ENCODE results near the gene HSDL1. TPM values are rescaled to one million over a fixed set of nuclear protein-coding genes. Genes with fewer than 3 reads are reported as not detected.

Gene HSDL1
- total RNA-seq, 1 experiment from 2014 or later, result 35.8 TPM

GRCh38 chr16:84177741-84178073 lies 32.7 kb upstream of the HSDL1 start:
- peaks cover 4% of the 10 kb centered on the region; the same call in 1 of the 2 replicates for H3K79me2 ChIP-seq (ENCODE audit: insufficient read depth, low read length)
- peak overlapping the region; percentile 2; the same call in 1 of the 2 replicates for H3K4me2 ChIP-seq (ENCODE audit: low read length)
- H2AFZ ChIP-seq (ENCODE audit: low read depth, low read length, poor library complexity, severe bottlenecking), result no peak overlapping the region
- DNase-seq (ENCODE audit: low read depth, low spot score) (no peak), ATAC-seq (no peak)
- no peaks in the 10 kb centered on the region for H3K9me2 ChIP-seq (ENCODE audit: insufficient read depth)
- POLR2A ChIA-PET, result interaction anchor here (1.9 kb wide), 1 partner anchor 9 kb away, joined by 6 read pairs; the partner anchor contains the start of gene TAF1C
- H4K20me1 ChIP-seq (ENCODE audit: insufficient read depth), result no peaks in the 10 kb centered on the region
- H3K27ac ChIP-seq (ENCODE audit: low read depth, low read length), result no peak overlapping the region
- H3K4me3 ChIP-seq (replicated peaks in 1 of 2; ENCODE audit: low read depth in 1 of 2, low read length in 2 of 2), result no peak overlapping the region
- H3K4me1 ChIP-seq (ENCODE audit: control insufficient read depth in 1 of 2, insufficient read depth in 2 of 2, low read length in 2 of 2), result peaks cover 0 to 18% of the 10 kb centered on the region in 2 experiments; a peak in 3 of 4 replicates
- no peak overlapping the region for H3K9ac ChIP-seq (ENCODE audit: low read length)
- BruUV-seq (replicated peaks), result no TSS peak
- TF ChIP-seq ELF1 (IDR thresholded peaks at IDR 0.05; ENCODE audit: borderline replicate concordance, low read depth), result no peak
- no peak for TF ChIP-seq JUND (IDR thresholded peaks at IDR 0.05)
- RAD21 ChIA-PET (ENCODE audit: low non-redundant PET in 1 of 2, low total read pairs in 2 of 2, uncharacterized antibody in 2 of 2, unreplicated experiment in 2 of 2), result no interaction called here
- CTCF ChIA-PET, result interaction anchor here (1.2 to 3.6 kb wide), 2 partner anchors 9 to 130 kb away, joined by 4 to 16 read pairs; partner anchors contain the start of gene TAF1C
- no peaks in the 10 kb centered on the region for H3K9me3 ChIP-seq (ENCODE audit: control insufficient read depth in 1 of 2, insufficient read depth in 1 of 2, low read depth in 1 of 2, low read length in 2 of 2)
- intact Hi-C loops (cut with micrococcal nuclease), result no loop called here
- H3K27me3 ChIP-seq (ENCODE audit: insufficient read depth, low read length), result no peaks in the 10 kb centered on the region
- H3K36me3 ChIP-seq (ENCODE audit: control insufficient read depth in 1 of 2, insufficient read depth in 2 of 2, low read length in 2 of 2), result peaks cover 22 to 29% of the 10 kb centered on the region in 2 experiments; a peak in 3 of 4 replicates

DNA sequence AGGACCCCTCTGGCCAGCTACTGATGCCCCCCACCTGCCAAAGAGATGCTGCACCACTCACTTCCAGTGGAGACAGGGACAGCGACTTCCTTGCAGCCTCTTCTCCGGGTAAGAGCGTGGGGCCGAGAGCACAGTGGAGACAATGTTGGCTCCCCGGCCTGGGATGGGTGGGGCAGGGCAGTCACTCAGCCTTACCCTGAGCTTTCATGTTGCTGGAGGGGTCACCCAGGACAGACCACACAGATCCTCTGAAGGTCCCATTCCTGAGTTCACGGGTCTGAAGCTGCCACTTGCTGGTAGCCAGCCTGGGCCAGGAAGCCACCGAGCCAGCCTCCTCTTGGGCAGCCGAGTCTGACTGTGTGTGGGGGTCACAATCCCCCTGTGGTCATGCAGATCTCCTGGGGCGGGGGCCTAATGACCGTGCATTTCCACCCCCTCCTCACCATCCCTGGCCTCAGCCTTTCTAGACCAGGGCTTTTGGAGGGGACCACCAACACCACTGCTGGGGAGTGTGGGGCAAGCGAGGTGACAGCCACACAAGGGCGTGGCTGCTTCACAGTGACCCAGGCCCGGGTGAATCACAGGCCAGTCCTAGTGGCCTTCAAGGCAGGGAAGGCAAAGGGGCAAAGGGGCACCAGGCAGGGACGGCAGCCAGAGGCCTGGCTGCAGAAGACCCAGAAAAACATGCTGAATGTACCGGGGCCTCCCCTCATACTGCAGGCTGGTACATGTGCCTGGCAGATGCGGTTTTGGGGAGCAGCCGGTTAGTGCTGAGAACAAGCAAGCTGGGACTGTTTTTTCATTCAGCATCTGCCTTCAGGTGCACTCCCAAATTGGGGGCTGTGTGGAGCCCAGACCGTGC lies 31.4 kb upstream of the HSDL1 start:
- ChIA-PET RAD21 (ENCODE audit: low non-redundant PET in 1 of 2, low total read pairs in 2 of 2, uncharacterized antibody in 2 of 2, unreplicated experiment in 2 of 2) (no interaction called here), CTCF (interaction anchor here (3.6 kb wide), 1 partner anchor 10 kb away, joined by 16 read pairs; the partner anchor contains the start of gene TAF1C), POLR2A (interaction anchor here (1.5 kb wide), 1 partner anchor 11 kb away, joined by 3 read pairs; the partner anchor contains the start of gene TAF1C)
- peaks cover 16 to 17% of the 10 kb centered on the region in 2 experiments; a peak in 3 of 4 replicates for H3K36me3 ChIP-seq (ENCODE audit: control insufficient read depth in 1 of 2, insufficient read depth in 2 of 2, low read length in 2 of 2)
- no peak overlapping the region for H3K4me2 ChIP-seq (ENCODE audit: low read length)
- ATAC-seq, result peak; percentile 13; the same call in 1 of the 2 replicates
- H3K27ac ChIP-seq (ENCODE audit: low read depth, low read length), result no peak overlapping the region
- no TSS peak for BruUV-seq (replicated peaks)
- TF ChIP-seq JUND (IDR thresholded peaks at IDR 0.05), result no peak
- TF ChIP-seq, protein P1, sequence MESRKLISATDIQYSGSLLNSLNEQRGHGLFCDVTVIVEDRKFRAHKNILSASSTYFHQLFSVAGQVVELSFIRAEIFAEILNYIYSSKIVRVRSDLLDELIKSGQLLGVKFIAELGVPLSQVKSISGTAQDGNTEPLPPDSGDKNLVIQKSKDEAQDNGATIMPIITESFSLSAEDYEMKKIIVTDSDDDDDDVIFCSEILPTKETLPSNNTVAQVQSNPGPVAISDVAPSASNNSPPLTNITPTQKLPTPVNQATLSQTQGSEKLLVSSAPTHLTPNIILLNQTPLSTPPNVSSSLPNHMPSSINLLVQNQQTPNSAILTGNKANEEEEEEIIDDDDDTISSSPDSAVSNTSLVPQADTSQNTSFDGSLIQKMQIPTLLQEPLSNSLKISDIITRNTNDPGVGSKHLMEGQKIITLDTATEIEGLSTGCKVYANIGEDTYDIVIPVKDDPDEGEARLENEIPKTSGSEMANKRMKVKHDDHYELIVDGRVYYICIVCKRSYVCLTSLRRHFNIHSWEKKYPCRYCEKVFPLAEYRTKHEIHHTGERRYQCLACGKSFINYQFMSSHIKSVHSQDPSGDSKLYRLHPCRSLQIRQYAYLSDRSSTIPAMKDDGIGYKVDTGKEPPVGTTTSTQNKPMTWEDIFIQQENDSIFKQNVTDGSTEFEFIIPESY (IDR thresholded peaks at IDR 0.05; ENCODE audit: extremely low read depth, insufficient replicate concordance, low read length), result no peak
- TF ChIP-seq POLR2AphosphoS5 (IDR thresholded peaks at IDR 0.05; ENCODE audit: low read depth, low read length), result peak; percentile 35; the same call in 1 of the 2 replicates
- no peak for TF ChIP-seq CBX3 (IDR thresholded peaks at IDR 0.05; ENCODE audit: low read depth)
- no peak for TF ChIP-seq CEBPB (IDR thresholded peaks at IDR 0.05; ENCODE audit: low read depth)
- H2AFZ ChIP-seq (ENCODE audit: low read depth, low read length, poor library complexity, severe bottlenecking), result no peak overlapping the region
- intact Hi-C loops (cut with micrococcal nuclease), result no loop called here
- no peak overlapping the region for H3K9ac ChIP-seq (ENCODE audit: low read length)
- H4K20me1 ChIP-seq (ENCODE audit: insufficient read depth), result no peaks in the 10 kb centered on the region
- peaks cover 0 to 18% of the 10 kb centered on the region in 2 experiments; a peak in 3 of 4 replicates for H3K4me1 ChIP-seq (ENCODE audit: control insufficient read depth in 1 of 2, insufficient read depth in 2 of 2, low read length in 2 of 2)
- no peaks in the 10 kb centered on the region for H3K79me2 ChIP-seq (ENCODE audit: insufficient read depth, low read length)
- no peak for DNase-seq (ENCODE audit: low read depth, low spot score)
- no peak overlapping the region for H3K4me3 ChIP-seq (replicated peaks in 1 of 2; ENCODE audit: low read depth in 1 of 2, low read length in 2 of 2)
- H3K27me3 ChIP-seq (ENCODE audit: insufficient read depth, low read length), result no peaks in the 10 kb centered on the region
- H3K9me3 ChIP-seq (ENCODE audit: control insufficient read depth in 1 of 2, insufficient read depth in 1 of 2, low read depth in 1 of 2, low read length in 2 of 2), result no peaks in the 10 kb centered on the region
- no peaks in the 10 kb centered on the region for H3K9me2 ChIP-seq (ENCODE audit: insufficient read depth)

All from HCT116 (cell line).